Measurements from ENCODE around the gene MRPS5. TPM values are rescaled to one million over a fixed set of nuclear protein-coding genes. Genes with fewer than 3 reads are reported as not detected.

MRPS5 gene
- total and polyA plus RNA-seq, 2 experiments from 2014 or later = 73.5 to 116 TPM

DNA sequence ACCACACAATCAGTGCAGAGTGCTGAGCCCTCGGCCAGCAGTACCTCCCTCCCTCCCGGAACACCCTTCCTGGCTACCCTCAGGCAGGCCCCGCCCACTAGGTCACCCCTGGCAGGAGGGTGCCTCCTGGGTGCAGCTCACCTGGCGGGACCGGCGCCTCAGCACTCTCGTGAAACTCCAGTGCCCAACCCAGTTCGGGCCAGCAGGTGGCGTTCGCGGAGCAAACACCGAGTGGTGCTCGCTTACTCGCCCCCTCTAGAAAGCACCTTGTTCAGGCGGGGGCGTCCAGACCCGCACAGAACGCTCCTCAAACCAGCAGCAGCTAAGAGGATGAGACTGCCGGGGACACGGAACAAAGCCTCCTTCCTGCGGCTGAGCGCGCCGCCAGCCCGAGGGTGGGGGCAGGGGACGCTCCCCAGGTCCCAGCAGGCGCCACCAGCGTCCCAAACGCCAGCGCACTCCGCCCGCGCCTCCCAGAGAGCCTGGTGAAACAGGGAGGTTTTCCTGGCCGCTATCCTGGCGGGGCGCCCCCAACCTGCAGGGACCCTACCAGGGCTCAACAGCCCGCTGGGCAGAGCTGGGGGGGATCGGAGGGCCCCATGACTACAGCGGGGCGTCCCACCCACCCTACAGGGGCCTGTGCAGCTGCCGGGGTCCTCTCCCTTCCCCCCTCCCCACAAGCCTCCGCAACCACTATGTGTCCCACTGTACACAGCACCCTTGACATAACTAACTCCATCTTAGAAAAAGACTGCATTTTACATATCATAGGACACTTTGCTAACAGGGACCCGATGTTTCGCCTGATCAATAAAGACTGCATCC lies 44.7 kb downstream of the MRPS5 start:
- Histone ChIP-seq H3K4me3 (peak overlapping the region; percentile 38), H3K27me3 (peaks cover 12% of the 10 kb centered on the region), H3K27ac (no peak overlapping the region), H3K36me3 (no peaks in the 10 kb centered on the region), H3K4me1 (ENCODE audit: low read depth) (no peaks in the 10 kb centered on the region), H3K9me3 (ENCODE audit: low read depth) (no peaks in the 10 kb centered on the region)
- peak; percentile 49 to 85 for DNase-seq (ENCODE audit: low read depth in 1 of 2, low spot score in 1 of 2)
- TF ChIP-seq, protein P1, sequence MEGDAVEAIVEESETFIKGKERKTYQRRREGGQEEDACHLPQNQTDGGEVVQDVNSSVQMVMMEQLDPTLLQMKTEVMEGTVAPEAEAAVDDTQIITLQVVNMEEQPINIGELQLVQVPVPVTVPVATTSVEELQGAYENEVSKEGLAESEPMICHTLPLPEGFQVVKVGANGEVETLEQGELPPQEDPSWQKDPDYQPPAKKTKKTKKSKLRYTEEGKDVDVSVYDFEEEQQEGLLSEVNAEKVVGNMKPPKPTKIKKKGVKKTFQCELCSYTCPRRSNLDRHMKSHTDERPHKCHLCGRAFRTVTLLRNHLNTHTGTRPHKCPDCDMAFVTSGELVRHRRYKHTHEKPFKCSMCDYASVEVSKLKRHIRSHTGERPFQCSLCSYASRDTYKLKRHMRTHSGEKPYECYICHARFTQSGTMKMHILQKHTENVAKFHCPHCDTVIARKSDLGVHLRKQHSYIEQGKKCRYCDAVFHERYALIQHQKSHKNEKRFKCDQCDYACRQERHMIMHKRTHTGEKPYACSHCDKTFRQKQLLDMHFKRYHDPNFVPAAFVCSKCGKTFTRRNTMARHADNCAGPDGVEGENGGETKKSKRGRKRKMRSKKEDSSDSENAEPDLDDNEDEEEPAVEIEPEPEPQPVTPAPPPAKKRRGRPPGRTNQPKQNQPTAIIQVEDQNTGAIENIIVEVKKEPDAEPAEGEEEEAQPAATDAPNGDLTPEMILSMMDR (IDR thresholded peaks at IDR 0.05; ENCODE audit: low read depth, low read length) = peak; percentile 90

DNA sequence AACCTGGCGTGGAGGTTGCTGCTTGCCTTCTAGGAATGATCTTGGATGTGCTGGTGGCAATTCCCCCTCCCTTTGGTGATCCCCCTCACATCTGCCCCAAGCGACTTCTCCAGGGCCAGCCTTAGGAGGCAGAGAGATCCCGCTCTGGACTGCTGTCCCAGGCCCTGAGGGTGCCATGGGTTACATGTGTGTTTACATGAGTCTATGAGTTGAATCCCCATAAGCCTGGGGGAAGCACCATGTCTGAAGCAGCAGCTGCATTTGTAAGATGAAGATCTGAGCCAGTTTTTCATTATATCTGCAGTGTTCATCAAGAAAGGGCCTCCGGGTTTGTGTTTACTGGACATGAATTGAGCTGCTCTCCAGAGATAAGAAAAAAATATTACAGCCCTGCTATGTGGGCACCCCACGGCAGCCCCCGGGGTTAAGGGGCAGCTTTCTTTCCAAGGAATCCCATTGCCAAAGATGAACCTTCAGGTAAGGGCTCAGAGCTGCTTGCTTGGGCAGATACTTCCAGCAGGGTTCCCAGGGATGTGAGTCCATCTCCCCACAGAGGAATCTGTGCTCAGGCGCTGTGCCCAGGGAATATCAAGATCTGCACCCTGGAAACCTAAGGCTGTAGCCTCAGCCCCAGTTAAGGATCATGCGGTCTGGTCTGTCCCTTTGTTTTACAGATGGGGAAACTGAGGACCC lies 46.0 kb downstream of the MRPS5 start:
- no peaks in the 10 kb centered on the region for H3K4me1 ChIP-seq (ENCODE audit: low read depth)
- DNase-seq (ENCODE audit: low read depth in 1 of 2, low spot score in 1 of 2) = no peak
- H3K36me3 ChIP-seq = no peaks in the 10 kb centered on the region
- no peak overlapping the region for H3K4me3 ChIP-seq
- TF ChIP-seq, protein P1 (IDR thresholded peaks at IDR 0.05; ENCODE audit: low read depth, low read length) = no peak
- H3K9me3 ChIP-seq (ENCODE audit: low read depth) = no peaks in the 10 kb centered on the region
- no peak overlapping the region for H3K27ac ChIP-seq
- H3K27me3 ChIP-seq = peaks cover 12% of the 10 kb centered on the region

DNA sequence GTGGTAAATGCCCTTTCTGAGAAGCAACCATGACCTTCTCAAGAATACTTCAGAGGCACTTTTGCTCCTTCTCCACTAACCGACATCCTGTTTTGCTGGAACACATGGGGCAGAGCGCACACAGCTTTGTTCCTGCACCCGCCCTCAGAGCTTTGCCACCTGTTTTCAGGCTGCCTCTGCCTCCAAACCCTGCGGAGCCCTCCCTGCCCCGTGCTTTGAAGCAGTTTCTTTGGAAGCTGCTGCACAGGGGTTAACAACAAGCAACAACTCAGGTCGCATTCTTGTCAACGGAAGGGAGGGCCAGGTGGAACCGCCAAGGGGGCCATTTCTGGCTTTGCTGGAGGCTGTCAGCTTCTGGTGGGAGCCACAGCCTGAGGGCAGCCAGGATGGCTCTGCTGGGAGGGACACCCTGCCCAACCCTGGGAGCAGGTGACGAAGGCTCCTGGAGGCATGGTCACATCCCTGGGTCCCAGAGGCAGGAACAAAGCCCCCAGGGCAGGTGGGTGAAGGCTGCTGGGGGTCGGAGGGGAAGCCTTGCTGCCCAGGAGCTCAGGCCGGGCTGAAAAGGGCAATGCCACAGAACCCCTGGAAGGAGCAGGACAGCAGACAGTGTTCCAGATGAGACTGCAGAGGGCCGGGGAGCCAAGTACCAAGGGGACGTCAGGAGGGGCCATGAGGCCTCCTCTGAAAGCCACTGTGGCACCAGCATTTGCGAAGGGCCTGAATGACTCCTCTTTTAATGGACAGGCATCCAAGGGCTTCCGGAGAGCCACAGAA lies 46.8 kb downstream of the MRPS5 start:
- peaks cover 12% of the 10 kb centered on the region for H3K27me3 ChIP-seq
- H3K27ac ChIP-seq = no peak overlapping the region
- H3K4me3 ChIP-seq = no peak overlapping the region
- no peaks in the 10 kb centered on the region for H3K9me3 ChIP-seq (ENCODE audit: low read depth)
- no peak for DNase-seq (ENCODE audit: low read depth in 1 of 2, low spot score in 1 of 2)
- no peaks in the 10 kb centered on the region for H3K4me1 ChIP-seq (ENCODE audit: low read depth)
- TF ChIP-seq, protein P1 (IDR thresholded peaks at IDR 0.05; ENCODE audit: low read depth, low read length) = no peak
- H3K36me3 ChIP-seq = no peaks in the 10 kb centered on the region

DNA sequence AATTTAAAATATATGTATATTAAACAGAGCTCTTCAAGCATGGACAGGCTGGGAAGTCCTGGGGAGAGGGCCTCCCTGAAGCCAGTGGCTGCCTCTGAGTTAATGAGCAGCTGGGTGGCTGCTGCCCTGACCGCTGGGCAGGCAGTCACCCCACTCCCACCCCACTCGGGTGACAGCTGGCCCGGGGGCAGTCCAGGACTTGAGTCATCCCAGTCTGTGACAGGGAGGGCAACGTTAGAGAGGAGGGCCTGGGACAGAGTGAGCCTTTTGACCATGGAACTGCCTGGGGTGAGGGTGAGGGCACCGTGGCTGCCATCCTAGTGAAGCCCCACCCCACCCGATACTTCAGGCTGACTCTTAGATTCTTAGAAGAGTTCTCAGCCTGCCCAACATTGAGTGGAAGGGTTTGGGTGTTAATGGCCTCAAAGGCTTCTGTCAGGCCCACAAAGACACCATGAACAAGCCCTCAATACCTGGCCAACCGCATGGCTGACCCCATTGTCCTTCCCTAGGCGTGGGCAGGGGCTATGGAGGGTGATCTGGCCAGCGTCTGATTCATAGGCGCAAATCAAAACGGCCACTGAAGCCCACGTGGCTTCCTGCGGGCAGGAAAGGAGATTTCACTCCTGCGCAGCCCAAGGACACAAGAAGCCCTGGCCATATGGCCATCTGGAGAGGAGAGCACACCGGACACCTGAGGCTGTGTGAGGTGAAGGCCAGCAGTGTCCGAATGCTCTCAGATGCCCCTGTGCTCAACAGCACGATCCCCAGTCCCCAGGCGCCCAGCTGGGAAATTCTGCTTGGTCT lies 47.5 kb downstream of the MRPS5 start:
- DNase-seq (ENCODE audit: low read depth in 1 of 2, low spot score in 1 of 2) = no peak
- H3K36me3 ChIP-seq = no peaks in the 10 kb centered on the region
- no peak overlapping the region for H3K4me3 ChIP-seq
- H3K4me1 ChIP-seq (ENCODE audit: low read depth) = no peaks in the 10 kb centered on the region
- no peak overlapping the region for H3K27ac ChIP-seq
- H3K27me3 ChIP-seq = peaks cover 9% of the 10 kb centered on the region
- no peaks in the 10 kb centered on the region for H3K9me3 ChIP-seq (ENCODE audit: low read depth)
- TF ChIP-seq, protein P1 (IDR thresholded peaks at IDR 0.05; ENCODE audit: low read depth, low read length) = no peak

DNA sequence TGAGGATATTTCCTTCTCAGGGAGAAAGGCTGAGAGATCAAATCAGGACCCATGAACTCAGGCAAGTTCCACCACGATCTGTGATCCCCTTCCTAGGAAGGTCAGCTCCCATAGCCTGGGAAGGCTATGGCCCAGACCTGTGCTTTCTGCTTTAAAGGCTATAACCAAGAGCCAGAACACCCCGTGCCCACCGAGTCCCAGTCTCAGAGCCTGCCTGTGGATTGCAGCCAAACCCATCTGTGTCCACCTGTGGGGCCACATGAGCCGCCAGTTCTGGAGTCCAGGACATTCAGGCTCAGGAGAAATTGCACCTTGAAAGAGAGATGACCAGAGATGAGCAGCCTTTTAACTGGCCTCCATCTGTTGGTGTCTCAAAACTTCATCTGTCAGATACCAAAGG lies 49.2 kb downstream of the MRPS5 start:
- DNase-seq (ENCODE audit: low read depth in 1 of 2, low spot score in 1 of 2) = no peak
- TF ChIP-seq, protein P1 (IDR thresholded peaks at IDR 0.05; ENCODE audit: low read depth, low read length) = no peak
- no peaks in the 10 kb centered on the region for H3K4me1 ChIP-seq (ENCODE audit: low read depth)
- H3K36me3 ChIP-seq = no peaks in the 10 kb centered on the region
- H3K27me3 ChIP-seq = peaks cover 8% of the 10 kb centered on the region
- H3K9me3 ChIP-seq (ENCODE audit: low read depth) = no peaks in the 10 kb centered on the region
- no peak overlapping the region for H3K27ac ChIP-seq
- no peak overlapping the region for H3K4me3 ChIP-seq

All from cardiac muscle cell (in vitro differentiated cells and primary cell).